ENCODE data around the gene SPRN.

Gene SPRN

DNA sequence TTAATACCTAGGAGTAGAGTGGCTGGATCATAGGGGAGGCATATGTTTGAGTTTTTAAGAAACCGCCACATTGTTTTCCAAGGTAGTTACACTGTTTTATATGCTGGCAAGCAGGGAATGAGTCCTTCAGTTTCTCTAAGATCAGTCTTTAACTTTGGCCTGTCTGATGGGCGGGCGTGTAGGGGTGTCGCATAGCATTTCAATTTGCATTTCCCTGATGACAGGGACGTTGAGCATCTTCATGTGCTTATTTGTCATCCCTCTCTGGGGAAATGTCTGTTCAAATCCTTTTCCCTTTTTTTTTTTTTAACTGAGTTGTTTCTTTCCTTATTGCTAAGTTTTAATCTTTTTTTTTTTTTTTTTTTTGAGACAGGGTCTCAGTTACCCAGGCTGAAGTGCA, 20.6 kb downstream of the SPRN start:
- TF ChIP-seq, protein P1, sequence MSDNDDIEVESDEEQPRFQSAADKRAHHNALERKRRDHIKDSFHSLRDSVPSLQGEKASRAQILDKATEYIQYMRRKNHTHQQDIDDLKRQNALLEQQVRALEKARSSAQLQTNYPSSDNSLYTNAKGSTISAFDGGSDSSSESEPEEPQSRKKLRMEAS (IDR thresholded peaks at IDR 0.05; ENCODE audit: low read depth, low read length), result no peak
- TF ChIP-seq, protein P2, sequence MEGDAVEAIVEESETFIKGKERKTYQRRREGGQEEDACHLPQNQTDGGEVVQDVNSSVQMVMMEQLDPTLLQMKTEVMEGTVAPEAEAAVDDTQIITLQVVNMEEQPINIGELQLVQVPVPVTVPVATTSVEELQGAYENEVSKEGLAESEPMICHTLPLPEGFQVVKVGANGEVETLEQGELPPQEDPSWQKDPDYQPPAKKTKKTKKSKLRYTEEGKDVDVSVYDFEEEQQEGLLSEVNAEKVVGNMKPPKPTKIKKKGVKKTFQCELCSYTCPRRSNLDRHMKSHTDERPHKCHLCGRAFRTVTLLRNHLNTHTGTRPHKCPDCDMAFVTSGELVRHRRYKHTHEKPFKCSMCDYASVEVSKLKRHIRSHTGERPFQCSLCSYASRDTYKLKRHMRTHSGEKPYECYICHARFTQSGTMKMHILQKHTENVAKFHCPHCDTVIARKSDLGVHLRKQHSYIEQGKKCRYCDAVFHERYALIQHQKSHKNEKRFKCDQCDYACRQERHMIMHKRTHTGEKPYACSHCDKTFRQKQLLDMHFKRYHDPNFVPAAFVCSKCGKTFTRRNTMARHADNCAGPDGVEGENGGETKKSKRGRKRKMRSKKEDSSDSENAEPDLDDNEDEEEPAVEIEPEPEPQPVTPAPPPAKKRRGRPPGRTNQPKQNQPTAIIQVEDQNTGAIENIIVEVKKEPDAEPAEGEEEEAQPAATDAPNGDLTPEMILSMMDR (IDR thresholded peaks at IDR 0.05; ENCODE audit: low read depth, low read length), result no peak
- TF ChIP-seq POLR2A (IDR thresholded peaks at IDR 0.05; ENCODE audit: extremely low read depth, insufficient read length), result no peak
- TF ChIP-seq MYC (IDR thresholded peaks at IDR 0.05; ENCODE audit: low read depth, low read length), result no peak
- DNase-seq (ENCODE audit: low read depth), result no peak
- no peak overlapping the region for H3K4me3 ChIP-seq (ENCODE audit: low read depth, low read length)

DNA sequence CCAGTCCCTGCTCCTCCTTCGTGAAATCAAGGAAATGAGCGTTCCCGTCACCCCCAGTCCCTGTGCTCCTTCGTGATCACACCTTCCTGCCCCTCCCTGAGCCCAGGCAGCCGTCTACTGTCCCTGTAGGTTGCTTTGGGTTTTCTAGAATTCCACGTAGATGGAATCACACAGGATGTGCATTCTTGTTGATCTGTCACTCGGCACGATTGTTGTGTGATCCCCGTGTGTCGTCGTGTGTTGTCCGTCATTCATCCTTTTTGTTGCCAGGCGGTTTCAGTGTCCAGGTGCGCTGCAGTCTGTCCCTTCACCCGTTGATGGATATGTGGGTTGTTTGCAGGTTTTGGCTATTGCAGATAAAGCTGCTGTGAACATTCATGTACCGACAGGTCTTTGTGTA, 21.1 kb downstream of the SPRN start:
- H3K4me3 ChIP-seq (ENCODE audit: low read depth, low read length), result no peak overlapping the region
- DNase-seq (ENCODE audit: low read depth), result no peak
- TF ChIP-seq POLR2A (IDR thresholded peaks at IDR 0.05; ENCODE audit: extremely low read depth, insufficient read length) (no peak), MYC (IDR thresholded peaks at IDR 0.05; ENCODE audit: low read depth, low read length) (no peak)
- TF ChIP-seq, protein P1 (IDR thresholded peaks at IDR 0.05; ENCODE audit: low read depth, low read length), result no peak
- TF ChIP-seq, protein P2 (IDR thresholded peaks at IDR 0.05; ENCODE audit: low read depth, low read length), result no peak

DNA sequence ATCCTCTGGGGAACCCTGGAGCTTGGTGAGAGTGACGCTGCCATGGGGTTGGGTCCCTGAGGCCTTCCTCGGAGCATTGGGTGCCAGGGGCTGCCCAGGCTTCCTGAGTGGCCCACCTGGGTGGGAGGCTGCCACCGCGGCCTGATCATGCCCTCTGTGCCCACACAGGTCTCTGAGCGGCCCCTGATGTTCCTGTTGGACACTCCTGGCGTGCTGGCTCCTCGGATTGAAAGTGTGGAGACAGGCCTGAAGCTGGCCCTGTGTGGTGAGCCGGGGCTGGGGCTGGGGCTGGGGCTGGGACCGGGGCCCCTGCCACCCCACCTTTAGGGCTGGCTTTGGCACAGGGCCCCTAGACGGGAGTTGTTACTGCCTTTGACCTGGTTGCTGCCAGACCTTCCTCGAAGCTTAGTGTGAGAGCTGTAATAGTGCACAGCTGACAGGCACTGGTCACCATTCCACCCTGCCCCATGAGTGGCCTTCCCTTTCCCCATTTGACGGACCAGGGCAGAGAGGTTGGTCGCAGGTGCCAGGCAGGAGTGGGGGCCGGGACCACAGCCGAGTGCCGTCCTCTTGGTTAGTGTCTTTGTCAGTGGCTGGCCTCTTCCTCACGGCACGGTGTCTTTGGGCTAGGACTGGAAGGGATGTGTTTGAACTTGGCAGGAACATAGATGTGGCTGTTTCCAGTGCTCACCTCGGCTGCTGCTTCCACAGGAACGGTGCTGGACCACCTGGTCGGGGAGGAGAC, 22.3 kb downstream of the SPRN start:
- no peak for DNase-seq (ENCODE audit: low read depth)
- H3K4me3 ChIP-seq (ENCODE audit: low read depth, low read length), result no peak overlapping the region
- TF ChIP-seq, protein P1 (IDR thresholded peaks at IDR 0.05; ENCODE audit: low read depth, low read length), result no peak
- TF ChIP-seq, protein P2 (IDR thresholded peaks at IDR 0.05; ENCODE audit: low read depth, low read length), result no peak
- TF ChIP-seq MYC (IDR thresholded peaks at IDR 0.05; ENCODE audit: low read depth, low read length) (no peak), POLR2A (IDR thresholded peaks at IDR 0.05; ENCODE audit: extremely low read depth, insufficient read length) (no peak)

DNA sequence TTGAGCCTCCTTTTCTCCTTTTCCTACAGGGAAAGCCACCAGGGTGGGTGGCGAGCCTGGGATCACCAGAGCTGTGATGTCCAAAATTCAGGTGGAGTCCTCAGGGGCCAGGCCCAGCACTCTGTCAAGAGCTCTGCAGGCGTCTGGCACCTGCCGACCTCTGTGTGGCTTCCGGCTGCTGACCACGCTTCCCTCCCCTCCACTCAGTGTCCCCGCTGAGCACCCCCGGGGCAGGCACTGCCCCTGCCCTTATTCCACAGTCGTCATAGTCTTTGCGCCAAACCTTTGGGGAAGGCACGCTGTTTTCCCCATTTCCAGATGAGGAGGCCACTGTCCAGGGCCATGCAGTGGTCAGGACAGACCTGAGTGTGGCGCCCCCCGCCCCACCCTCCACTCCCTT, 22.9 kb downstream of the SPRN start:
- H3K4me3 ChIP-seq (ENCODE audit: low read depth, low read length), result no peak overlapping the region
- no peak for DNase-seq (ENCODE audit: low read depth)
- TF ChIP-seq, protein P1 (IDR thresholded peaks at IDR 0.05; ENCODE audit: low read depth, low read length), result no peak
- TF ChIP-seq MYC (IDR thresholded peaks at IDR 0.05; ENCODE audit: low read depth, low read length), result no peak
- TF ChIP-seq, protein P2 (IDR thresholded peaks at IDR 0.05; ENCODE audit: low read depth, low read length), result no peak
- no peak for TF ChIP-seq POLR2A (IDR thresholded peaks at IDR 0.05; ENCODE audit: extremely low read depth, insufficient read length)

DNA sequence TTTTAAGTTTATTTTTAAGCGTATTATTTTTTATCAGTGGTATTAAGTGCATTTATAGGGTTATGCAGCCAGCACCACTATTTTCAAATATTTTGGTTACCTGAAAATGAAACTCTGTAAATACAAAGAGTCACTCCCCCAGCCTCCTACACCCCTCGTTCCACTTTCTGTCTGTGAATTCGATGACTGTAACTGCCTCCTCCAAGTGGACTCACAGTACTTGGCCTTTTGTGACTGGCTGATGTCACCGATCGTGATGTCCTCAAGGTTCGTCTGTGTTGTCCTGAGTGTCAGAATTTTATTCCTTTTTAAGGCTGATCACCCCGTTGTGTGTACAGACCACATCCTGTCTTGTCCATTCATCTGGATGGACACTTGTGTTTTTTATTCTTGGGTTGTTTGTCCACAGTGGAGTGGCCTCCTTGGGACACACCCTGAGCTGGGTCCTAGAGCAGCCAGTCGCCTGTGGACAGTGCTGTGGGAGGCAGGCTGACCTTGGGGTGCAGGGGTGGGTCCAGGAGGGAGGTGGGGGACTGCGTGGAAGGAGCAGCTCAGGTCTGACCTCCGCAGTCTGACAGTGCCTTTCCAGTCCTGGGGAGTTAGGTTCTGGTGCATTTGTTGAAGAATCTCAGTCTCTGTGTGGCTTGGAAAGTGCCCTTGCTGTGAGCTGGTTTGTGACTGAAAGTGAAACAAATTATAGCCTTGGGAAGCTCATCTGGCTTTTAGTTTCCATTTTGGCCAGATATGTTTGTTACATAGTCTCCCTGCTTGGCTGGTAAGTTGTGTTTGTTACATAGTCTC, 23.6 kb downstream of the SPRN start:
- DNase-seq (ENCODE audit: low read depth), result no peak
- TF ChIP-seq POLR2A (IDR thresholded peaks at IDR 0.05; ENCODE audit: extremely low read depth, insufficient read length) (no peak), MYC (IDR thresholded peaks at IDR 0.05; ENCODE audit: low read depth, low read length) (no peak)
- TF ChIP-seq, protein P2 (IDR thresholded peaks at IDR 0.05; ENCODE audit: low read depth, low read length), result no peak
- TF ChIP-seq, protein P1 (IDR thresholded peaks at IDR 0.05; ENCODE audit: low read depth, low read length), result no peak

More for the DNA sequence above, 23.6 kb downstream of the SPRN start:
- H3K4me3 ChIP-seq (ENCODE audit: low read depth, low read length), result no peak overlapping the region
